COLO668 (cell line): ENCODE measurements around the gene COQ8B.

Experiments
- DNase-seq: peaks from one replicate; lab custom pipeline; 2025; ENCODE audit not compliant: unreplicated experiment; lab: John Stamatoyannopoulos, UW

COQ8B gene

GRCh38 chr19:40718774-40719391 lies 2.2 kb upstream of the COQ8B start:
- DNase-seq: peak; percentile 79

DNA sequence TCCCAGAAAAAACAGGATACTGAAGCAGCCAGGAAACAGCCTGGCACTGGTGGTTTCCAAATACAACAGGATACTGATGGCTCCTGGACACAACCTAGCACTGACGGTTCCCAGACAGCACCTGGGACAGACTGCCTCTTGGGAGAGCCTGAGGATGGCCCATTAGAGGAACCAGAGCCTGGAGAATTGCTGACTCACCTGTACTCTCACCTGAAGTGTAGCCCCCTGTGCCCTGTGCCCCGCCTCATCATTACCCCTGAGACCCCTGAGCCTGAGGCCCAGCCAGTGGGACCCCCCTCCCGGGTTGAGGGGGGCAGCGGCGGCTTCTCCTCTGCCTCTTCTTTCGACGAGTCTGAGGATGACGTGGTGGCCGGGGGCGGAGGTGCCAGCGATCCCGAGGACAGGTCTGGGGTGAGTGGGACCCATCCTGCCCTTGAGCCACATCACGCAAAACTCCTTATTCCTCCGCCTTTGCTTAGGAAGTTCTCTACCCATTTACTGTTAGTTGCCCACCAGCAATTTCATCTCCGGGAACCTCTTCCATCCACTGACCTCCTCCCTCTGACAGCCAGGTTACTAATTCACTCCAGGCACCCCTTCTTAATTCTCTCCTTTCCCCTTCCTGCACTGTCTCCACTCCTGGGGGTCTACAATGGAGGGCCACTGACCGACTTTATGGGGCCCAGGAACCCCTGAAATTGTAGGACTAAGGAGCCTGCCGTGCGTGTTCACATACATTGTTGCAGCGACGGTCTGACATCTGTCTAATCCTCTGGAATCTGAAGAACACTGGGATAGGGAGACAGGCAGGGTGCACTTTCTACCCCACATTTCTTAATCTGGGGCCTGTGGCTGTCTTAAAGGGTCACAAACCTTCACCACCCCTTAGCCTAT lies 1.4 kb upstream of the COQ8B start:
- DNase-seq: peak; percentile 30

GRCh38 chr19:40717325-40717879 lies 716 bp upstream of the COQ8B start:
- DNase-seq: no peak

- DNase-seq: peak; percentile 68
Measured at GRCh38 chr19:40716031-40716481, 630 bp downstream of the COQ8B start.

DNA sequence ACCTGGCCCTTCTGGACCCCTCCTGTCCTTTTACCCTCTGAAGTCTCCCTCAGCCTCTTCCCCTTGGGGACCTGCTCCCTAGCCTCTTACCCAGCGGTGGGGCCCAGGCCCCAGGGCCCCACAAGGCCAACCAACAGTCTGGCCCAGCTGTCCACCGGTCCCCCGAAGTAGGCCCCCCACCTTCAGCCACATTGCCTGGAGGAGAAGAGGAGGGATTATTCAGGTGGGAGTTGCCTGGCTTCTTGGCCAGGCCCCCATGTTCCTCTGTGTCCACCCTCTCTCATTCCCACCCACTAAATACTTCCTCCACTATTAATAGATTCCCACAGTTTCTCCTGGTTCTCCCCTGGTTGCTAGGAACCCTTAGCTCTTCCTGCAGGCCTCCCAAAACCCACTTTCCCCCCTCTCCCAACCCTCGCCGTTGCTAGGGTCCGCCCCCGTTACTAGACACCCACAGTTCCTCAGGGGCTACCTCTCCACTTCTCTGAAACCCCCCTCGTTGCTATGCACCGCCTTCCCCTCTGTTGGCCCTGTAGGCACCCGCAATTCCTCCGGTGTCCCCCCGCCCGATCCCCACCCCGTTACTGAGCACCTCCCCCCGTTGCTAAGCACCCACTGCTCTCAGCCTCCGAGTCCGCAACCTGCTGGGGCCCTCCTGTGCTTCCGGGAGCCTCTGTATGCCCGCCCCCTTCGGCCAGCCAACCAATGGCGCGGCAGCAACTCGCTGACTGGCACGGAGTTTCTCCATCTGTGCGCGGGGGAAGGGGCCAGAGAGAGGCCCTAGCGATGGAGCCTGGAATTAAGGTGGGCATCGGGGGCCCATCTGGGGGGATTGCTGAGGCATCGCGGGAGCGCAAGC lies 2.0 kb downstream of the COQ8B start:
- DNase-seq: peak; percentile 91

- no peak for DNase-seq
Measured at GRCh38 chr19:40713939-40714338, 2.7 kb downstream of the COQ8B start.

GRCh38 chr19:40709817-40710216 lies 6.9 kb downstream of the COQ8B start:
- DNase-seq: no peak

DNA sequence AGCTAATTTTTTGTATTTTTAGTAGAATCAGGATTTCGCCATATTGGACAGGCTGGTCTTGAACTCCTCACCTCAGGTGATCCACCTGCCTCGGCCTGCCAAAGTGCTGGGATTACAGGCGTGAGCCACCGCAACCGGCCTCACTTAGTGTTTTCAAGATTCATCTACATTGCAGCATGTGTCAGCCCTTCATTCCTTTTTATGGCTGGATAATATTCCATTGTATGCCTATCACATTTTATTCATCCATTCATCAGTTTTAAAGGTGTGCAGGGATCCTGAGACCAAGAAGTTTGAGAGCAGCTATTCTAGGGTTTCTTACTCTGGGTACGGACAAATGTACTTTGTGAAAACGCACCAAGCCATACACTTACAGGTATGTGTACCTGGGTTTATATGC lies 9.1 kb downstream of the COQ8B start:
- no peak for DNase-seq

DNA sequence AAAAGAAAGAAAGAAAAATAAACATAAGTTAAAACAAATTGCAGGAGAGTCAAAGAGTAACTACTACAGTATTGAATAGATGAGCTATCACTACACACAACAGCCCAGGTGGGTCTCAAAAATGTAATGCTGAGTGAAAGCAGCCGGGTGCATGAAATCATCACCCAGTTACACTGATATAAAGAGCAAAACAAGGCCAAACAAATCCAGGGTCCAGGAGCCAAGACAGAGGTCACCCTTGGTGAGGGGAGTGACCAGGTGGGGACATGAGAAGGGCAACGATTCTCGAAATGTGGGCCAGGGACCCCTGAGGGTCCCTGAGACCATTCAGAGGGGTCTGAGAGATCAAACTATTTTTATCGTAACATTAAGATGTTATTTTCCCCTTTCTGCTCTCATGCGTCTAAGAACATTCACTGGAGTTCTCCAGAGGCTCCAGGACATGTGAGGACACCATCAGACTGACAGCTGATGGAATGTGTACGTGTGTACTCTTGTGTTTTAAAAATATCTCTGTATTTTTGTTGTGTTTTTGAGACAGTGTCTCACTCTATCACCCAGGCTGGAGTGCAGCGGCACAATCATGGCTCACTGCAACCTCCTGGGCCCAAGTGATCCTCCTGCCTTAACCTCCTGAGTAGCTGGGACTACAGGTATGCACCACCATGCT lies 10.6 kb downstream of the COQ8B start:
- no peak for DNase-seq

- no peak for DNase-seq
Measured at GRCh38 chr19:40705362-40705651, 11.4 kb downstream of the COQ8B start.

GRCh38 chr19:40704491-40705361 lies 12.0 kb downstream of the COQ8B start:
- DNase-seq: no peak

- DNase-seq: no peak
Measured at GRCh38 chr19:40703029-40703755, 13.5 kb downstream of the COQ8B start.

DNA sequence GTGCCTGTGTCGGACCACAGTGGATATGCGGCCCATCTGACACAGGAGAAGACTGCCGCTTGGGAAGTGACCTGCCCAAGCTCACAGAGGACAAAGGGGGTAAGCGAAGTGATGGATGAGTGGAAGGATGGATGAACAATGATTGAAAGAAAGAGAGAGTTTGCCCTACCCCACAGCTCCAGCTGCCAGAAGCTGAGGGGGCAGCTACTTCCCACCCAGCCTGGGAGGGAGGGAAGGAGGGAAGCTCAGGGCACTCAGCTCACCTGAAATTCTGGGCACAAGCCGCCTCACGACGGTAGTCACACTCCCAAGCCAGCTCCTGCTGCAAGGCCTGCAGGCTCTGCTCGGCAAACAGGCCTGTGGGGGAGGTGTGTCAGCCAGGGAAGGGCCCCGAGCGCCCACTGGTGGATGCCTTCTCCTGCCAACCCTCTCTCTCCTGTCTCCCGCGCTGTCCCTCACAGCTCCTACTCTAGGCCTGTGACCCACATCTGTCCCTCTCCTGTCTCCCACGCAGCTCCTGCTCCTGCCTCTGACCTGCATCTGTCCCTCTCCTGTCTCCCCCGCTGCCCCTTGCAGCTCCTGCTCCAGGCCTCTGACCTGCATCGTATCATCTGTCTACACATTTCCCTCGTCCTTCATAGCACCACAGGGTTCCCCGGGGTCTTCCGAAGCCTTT lies 14.2 kb downstream of the COQ8B start:
- DNase-seq: peak; percentile 12

- no peak for DNase-seq
Measured at GRCh38 chr19:40701758-40702157, 14.9 kb downstream of the COQ8B start.

- DNase-seq: no peak
Measured at GRCh38 chr19:40700083-40700482, 16.6 kb downstream of the COQ8B start.

- no peak for DNase-seq
Measured at GRCh38 chr19:40697007-40697406, 19.7 kb downstream of the COQ8B start.

- no peak for DNase-seq
Measured at GRCh38 chr19:40695881-40696280, 20.8 kb downstream of the COQ8B start.

GRCh38 chr19:40693896-40694295 lies 22.8 kb downstream of the COQ8B start:
- DNase-seq: no peak
